NCI-H774 (cell line): Measurements from ENCODE around the gene TTC23.

ENCODE experiments used
- DNase-seq: peaks from one replicate; lab custom pipeline; 2025; lab: John Stamatoyannopoulos, UW

TTC23 gene

DNA sequence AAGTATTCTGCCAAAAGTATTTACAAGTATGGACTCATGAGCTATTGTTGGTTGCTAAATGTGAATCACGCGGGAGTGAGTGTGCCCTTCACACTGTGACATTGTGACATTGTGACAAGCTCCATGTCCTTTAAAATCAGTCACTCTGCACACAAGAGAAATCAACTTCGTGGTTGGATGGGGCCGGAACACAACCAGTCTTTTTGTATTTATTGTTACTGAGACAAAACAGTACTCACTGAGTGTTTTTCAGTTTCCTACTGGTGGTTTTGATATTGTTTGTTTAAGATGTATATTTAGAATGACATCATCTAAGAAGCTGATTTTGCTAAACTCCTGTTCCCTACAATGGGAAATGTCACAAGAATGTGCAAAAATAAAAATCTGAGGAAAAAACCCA lies 114.2 kb downstream of the TTC23 start:
- peak; percentile 14 for DNase-seq

DNA sequence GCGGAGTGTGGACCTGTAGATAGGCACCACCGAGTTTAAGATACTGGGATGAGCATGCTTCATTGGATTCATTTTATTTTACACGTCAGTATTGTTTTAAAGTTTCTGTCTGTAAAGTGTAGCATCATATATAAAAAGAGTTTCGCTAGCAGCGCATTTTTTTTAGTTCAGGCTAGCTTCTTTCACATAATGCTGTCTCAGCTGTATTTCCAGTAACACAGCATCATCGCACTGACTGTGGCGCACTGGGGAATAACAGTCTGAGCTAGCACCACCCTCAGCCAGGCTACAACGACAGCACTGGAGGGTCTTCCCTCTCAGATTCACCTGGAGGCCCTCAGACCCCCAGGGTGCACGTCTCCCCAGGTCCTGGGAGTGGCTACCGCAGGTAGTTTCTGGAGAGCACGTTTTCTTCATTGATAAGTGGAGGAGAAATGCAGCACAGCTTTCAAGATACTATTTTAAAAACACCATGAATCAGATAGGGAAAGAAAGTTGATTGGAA lies 115.0 kb downstream of the TTC23 start:
- no peak for DNase-seq

GRCh38 chr15:99132634-99133287 lies 116.6 kb downstream of the TTC23 start:
- no peak for DNase-seq

- DNase-seq: no peak
Observed at GRCh38 chr15:99132122-99132521, 117.3 kb downstream of the TTC23 start.

GRCh38 chr15:99131441-99132023 lies 117.8 kb downstream of the TTC23 start:
- DNase-seq: no peak

DNA sequence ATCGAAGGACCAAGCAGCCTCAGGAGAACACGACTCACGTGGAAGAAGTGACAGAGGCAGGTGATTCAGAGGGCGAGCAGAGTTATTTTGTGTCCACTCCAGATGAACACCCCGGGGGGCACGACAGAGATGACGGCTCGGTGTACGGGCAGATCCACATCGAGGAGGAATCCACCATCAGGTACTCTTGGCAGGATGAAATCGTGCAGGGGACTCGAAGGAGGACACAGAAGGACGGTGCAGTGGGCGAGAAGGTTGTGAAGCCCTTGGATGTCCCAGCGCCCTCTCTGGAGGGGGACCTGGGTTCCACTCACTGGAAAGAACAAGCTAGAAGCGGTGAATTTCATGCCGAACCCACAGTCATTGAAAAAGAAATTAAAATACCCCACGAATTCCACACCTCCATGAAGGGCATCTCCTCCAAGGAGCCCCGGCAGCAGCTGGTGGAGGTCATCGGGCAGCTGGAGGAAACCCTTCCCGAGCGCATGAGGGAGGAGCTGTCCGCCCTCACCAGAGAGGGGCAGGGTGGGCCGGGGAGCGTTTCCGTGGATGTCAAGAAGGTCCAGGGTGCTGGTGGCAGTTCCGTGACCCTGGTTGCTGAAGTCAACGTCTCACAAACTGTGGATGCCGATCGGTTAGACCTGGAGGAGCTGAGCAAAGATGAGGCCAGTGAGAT lies 118.5 kb downstream of the TTC23 start:
- DNase-seq: no peak

DNA sequence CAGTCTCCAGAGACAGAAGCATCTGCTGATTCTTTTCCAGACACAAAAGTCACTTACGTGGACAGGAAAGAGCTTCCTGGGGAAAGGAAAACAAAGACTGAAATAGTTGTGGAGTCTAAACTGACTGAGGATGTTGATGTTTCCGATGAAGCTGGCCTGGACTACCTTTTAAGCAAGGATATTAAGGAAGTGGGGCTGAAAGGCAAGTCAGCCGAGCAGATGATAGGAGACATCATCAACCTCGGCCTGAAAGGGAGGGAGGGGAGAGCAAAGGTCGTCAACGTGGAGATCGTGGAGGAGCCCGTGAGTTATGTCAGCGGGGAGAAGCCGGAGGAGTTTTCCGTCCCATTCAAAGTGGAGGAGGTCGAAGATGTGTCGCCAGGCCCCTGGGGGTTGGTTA lies 119.1 kb downstream of the TTC23 start:
- no peak for DNase-seq

DNA sequence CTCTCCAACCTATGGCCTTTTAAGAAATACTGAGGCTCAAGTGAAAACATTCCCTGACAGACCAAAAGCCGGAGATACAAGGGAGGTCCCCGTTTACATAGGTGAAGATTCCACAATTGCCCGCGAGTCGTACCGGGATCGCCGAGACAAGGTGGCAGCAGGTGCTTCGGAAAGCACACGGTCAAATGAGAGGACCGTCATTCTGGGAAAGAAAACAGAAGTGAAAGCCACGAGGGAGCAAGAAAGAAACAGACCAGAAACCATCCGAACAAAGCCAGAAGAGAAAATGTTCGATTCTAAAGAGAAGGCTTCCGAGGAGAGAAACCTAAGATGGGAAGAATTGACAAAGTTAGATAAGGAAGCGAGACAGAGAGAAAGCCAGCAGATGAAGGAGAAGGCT lies 119.7 kb downstream of the TTC23 start:
- no peak for DNase-seq

DNA sequence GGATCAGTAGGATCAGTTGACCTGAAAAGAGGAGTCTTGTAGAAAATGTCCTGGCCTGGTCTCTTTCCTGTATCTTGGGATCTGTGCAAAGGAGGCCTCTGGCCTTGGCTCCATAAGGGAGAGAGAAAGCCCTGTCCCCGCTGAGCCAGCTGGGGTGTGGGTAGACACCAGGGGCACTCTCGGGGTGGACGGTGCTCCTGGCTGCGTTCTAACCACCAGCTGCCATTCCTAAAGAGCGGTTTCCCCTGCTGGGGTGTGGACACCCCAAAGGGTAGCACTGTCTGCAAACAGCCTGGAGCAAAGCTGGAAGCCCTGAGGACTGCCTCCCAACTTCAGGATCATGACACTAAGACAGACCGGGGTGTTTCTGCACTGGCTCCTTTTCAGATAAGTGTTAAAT lies 121.0 kb downstream of the TTC23 start:
- no peak for DNase-seq

- DNase-seq: no peak
Observed at GRCh38 chr15:99127773-99128172, 121.6 kb downstream of the TTC23 start.

DNA sequence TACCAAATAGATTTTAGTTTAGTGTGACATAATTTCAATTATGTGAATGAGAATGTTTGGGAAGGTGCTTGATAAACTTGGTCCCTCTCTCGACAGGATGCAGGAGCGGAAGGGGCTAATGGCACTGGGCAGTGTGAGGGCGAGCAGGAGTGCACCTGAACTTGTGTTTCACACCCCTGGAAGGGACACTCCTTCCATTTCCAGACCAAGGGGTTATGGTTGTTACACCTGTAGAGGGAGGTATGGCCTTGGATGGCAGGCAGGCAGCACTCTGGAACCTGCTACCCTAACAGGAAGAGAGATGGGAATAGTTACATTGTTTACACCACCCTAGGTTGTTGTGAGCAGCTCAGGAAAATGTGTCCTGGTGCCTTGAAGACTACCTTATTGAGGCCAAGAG lies 122.5 kb downstream of the TTC23 start:
- DNase-seq: no peak

- no peak for DNase-seq
Observed at GRCh38 chr15:99126131-99126588, 123.2 kb downstream of the TTC23 start.

GRCh38 chr15:99125061-99125891 lies 124.1 kb downstream of the TTC23 start:
- no peak for DNase-seq

DNA sequence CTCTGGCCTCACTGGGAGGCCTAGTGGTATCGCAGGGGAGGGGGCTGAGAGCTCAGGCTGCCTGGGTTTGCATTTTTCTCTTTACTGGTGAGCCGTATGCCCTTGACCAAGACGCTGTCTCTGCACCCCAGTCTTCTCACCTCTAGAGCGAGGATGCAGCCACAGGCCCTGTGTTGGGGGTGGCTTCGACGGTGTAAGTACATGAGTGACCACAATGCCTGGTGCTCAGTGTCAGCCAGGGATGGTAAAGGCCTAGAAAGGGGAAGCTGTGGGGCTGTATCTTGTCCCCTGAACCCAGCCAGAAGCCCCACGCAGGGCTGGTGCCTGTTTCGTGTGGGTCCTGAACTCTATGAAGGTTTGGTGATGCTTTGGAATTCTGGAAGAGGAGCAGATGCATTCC lies 124.7 kb downstream of the TTC23 start:
- DNase-seq: no peak

GRCh38 chr15:99123713-99124451 lies 125.5 kb downstream of the TTC23 start:
- no peak for DNase-seq

- no peak for DNase-seq
Observed at GRCh38 chr15:99122831-99123712, 126.3 kb downstream of the TTC23 start.

DNA sequence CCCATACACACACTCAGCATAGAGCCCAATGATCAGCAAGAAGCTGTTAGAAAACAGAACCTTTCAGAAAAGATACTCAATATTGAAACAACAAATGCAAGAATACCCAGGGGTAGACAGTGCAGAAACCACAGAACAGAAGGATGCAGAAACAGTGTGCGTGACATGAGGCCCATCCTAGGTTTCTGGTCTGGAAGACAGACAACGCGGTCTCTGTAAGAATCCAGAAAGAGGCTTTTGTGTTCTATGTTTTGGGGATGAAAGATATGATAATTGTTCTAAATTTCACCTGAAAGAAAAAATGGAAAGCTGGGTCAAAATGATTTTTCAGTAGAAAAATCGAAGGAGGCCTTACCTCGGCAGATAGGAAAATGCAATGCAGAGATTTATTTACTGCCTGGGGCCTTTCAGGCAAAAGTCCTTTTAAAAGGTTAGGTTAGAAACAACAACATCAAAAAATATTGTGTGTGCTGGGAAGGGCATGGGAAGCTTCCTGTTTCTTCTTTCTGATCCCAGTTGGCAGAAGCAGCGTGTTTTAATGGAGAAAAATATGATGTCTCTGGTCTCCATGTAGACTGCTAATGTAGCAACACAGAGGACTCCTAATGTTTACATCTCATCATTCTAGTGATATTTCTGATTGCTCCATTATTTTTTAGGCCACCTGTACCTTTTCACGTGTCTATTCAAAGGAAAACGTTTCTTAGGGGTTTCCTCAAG lies 127.5 kb downstream of the TTC23 start:
- no peak for DNase-seq

- DNase-seq: no peak
Observed at GRCh38 chr15:99121207-99121606, 128.2 kb downstream of the TTC23 start.

GRCh38 chr15:99120050-99120777 lies 129.2 kb downstream of the TTC23 start:
- no peak for DNase-seq
